Subcutaneous adipose tissue (tissue), 4 donors: ENCODE measurements around the gene CCDC68. TPM values are rescaled to one million over a fixed set of nuclear protein-coding genes. Genes with fewer than 3 reads are reported as not detected.

Experiments used
- total RNA-seq, 4 donors: library from RNA; depleted of rRNA; stranded (reverse); fragments of >200 nt; gene quantifications; one replicate each; pipeline ENCODE4 v1.1.0, GENCODE V29; 2016
- TF ChIP-seq, protein P1 (sequence below): fragments of 450-650 bp; IDR thresholded peaks from one replicate; pipeline ENCODE4 v1.5.1; 2016; ENCODE audit warnings: low read depth, mild to moderate bottlenecking, control low read depth, antibody characterized with exemption, moderate library complexity

Gene CCDC68, protein sequence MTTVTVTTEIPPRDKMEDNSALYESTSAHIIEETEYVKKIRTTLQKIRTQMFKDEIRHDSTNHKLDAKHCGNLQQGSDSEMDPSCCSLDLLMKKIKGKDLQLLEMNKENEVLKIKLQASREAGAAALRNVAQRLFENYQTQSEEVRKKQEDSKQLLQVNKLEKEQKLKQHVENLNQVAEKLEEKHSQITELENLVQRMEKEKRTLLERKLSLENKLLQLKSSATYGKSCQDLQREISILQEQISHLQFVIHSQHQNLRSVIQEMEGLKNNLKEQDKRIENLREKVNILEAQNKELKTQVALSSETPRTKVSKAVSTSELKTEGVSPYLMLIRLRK
- 10 to 100 TPM; 11.9 to 22.8 (median 16.3) TPM for total RNA-seq

DNA sequence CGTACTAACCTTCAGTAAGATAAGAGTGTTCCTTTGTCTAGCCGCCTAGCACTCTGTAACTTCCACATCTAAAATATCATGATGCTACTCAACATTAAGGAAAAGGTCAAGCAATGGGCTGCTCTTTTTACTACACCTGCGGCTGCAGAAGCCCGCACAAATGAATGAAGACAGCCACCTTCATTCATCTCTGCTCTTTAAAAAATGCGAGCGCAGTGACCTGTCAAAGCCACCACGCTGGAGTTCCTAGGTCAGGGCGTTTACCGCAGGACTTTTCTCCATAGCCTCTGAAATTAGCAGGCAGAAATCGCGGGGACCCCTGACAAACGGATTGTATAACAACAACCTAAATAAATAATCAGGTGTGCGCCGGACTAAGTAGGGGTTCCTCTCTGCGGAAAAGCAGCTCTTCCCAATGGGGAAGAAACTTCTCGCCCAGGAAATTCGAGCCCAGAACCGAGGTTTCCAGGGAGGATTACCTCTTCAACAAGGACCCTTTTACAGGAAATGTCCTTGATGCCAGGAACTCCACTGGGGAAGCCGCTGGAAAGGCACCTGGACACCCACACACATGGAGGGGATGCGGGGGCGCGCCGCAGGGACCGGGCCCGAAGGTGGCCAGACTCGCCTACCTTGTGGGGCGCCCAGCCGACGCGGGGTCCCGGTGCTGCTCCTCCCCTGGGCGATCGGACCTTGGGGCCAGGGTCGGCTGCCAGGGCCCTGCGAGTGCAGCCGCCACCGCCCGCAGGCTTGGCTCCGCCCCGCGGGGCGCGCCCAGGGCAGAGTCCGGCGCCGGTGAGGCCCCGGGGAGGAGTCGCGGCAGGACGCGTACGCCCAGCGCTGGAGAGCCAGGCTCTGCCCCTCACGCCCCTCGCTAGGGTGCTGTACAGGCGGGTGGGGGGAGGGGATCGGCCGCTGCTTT, at the start of gene CCDC68:
Gene CCDC68 (minus strand): TSS at position 758 of the 922 bp plus-strand sequence. CDS start 16,670 bp downstream, outside the sequence.
- TF ChIP-seq, protein P1, sequence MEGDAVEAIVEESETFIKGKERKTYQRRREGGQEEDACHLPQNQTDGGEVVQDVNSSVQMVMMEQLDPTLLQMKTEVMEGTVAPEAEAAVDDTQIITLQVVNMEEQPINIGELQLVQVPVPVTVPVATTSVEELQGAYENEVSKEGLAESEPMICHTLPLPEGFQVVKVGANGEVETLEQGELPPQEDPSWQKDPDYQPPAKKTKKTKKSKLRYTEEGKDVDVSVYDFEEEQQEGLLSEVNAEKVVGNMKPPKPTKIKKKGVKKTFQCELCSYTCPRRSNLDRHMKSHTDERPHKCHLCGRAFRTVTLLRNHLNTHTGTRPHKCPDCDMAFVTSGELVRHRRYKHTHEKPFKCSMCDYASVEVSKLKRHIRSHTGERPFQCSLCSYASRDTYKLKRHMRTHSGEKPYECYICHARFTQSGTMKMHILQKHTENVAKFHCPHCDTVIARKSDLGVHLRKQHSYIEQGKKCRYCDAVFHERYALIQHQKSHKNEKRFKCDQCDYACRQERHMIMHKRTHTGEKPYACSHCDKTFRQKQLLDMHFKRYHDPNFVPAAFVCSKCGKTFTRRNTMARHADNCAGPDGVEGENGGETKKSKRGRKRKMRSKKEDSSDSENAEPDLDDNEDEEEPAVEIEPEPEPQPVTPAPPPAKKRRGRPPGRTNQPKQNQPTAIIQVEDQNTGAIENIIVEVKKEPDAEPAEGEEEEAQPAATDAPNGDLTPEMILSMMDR, result no peak

DNA sequence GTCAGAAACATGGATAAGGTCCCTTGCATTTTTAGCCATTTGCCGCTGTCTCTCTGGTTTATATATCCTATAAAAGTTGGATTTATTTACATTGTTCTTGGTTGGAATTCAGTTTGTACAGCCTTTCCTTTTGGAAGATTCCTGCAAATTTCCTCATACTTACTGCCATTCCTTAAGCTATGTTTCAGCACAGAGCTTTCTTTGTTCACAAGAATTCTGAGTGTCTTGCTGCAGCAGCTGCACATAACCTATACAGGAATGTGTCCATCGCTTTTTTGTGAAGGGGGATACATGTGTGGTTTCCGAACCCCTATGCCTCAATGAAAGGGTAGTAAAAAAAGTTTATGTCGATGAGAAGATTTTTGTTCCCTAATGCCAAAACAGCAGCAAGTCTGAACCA, 48.3 kb upstream of the CCDC68 start:
- TF ChIP-seq, protein P1, result no peak

DNA sequence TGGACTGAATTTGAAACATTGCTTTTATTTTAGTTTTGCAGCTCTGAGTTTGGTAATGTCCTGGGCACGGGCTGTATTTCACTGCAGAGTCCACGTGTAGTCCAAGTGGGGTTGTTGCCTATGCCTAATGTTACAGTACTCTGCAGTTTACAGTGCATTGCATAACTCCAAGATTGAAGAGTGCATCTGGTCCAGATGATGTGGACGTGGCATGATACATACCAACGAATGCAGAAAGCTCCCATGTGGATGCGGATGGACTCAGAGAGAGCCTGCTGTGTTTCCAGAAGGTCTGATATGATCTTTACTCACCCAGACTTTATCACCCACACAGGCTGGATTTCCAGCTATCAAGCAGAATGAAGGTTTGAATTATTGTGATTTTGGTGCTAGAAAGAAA, 44.4 kb upstream of the CCDC68 start:
- TF ChIP-seq, protein P1, result no peak

DNA sequence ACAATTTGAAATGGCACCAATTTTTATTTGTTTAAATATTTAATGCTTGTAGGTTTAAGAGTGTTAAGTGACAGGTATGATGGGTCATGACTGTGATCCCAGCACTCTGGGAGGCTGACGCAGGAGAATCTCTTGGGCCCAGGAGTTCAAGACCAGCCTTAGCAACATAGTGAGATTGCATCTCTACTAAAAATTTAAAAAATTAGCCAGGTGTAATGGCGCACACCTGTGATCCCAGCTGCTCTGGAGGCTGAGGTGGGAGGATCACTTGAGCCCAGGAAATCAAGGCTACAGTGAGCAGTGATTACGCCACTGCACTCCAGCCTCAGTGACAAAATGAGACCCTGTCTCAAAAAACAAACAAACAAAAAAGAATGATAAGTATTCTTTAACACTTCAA, 43.0 kb upstream of the CCDC68 start:
- TF ChIP-seq, protein P1, result no peak

DNA sequence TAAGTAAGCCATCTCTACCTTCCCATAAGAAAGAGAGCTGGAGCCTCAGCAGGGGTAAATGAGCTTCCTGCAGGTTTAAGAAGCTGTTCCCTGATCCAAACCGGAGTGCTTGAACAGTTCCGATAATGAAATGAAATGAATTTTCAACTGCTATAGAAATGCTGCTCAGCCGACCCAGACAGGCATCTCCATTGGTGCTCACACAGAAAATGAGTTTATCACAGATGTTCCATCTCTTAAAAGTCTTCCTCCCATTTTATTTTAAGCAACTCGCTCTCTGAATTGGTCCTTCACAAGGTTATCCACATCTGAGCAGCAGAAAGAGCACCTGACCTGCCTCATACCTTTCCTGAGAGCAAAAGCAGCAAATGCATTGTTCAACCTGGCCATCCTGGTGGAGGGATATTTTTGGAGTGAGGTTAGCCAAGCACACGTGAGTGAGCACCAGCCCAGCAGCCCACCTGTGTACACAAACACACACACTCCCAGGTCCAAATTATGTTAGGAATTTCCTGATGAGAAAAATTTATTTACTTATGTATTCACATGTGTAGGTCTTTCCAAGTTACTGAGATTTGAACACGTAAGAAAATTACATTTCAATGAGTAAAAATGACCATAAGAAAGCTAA, 42.2 kb upstream of the CCDC68 start:
- TF ChIP-seq, protein P1, result no peak

DNA sequence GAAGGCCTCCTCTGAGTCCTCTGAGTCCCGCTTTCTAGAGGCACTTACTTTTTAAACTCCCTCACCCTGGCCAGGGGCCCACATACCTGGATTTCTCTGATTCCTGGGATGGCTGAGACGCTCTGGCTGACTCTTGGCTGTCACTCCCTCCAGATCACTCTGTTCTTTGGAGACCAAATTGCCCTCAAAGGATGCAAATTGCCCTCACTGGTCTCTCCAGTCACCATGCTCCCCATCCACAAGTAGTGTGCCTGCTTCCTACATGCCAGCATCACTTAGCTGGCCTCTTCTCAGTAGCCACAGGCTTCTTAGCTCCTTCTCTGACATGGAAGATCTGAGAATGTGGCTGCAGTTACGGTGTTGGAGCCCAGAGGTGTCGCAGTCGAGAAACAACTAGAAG, 41.3 kb upstream of the CCDC68 start:
- TF ChIP-seq, protein P1, result no peak

DNA sequence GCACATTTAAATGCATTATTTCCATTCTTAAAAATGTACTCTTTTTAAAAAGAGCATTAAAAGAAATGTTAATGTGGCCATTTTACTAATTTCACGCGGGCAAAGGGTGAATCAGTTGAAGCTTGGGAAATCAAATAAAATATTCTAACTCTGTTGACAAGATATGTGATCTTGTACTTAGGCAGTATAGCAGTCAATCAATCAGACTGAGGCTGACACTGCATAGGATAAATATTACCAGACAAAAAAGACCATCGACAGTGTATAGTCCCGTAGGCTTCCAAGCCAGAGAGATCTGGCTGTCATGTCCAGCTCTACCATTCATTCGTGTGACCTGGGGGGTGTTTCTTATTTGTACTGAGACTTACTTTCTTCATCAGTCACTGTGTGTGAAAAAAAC, 39.8 kb upstream of the CCDC68 start:
- TF ChIP-seq, protein P1, result no peak
